Naive thymus-derived CD4-positive, alpha-beta T cell (primary cell): ENCODE data around the gene DGCR2. TPM values are rescaled to one million over a fixed set of nuclear protein-coding genes. Genes with fewer than 3 reads are reported as not detected.

Source experiments
- ATAC-seq: fragments of 150-1000 bp; cut with Tn5 transposase; 2 replicates; pipeline ENCODE4 v1.10.0; 2021; ENCODE audit warnings: mild to moderate bottlenecking, moderate library complexity
- CTCF ChIA-PET: fragments of 350-600 bp; sonication (Branson Sonifier 250); formaldehyde crosslinking; loops from one replicate; lab custom pipeline; 2021; ENCODE audit warnings: antibody characterized with exemption; lab: Charles Lee
- POLR2A ChIA-PET: fragments of 350-600 bp; sonication (Branson Sonifier 250); formaldehyde crosslinking; loops from one replicate; lab custom pipeline; 2021; ENCODE audit warnings: antibody characterized with exemption, inconsistent platforms; lab: Charles Lee
- DNase-seq, 9 donors: peaks; one replicate each; pipeline versions ENCODE4 v3.0.0 to v3.0.0-alpha.2; 2020 to 2022; ENCODE audit warnings: mixed read lengths in 1 of 9
- H3K27ac ChIP-seq: one replicate; pipeline ENCODE4 v1.7.0; 2013; ENCODE audit warnings: mild to moderate bottlenecking, low read depth, low read length, moderate library complexity
- H3K27me3 ChIP-seq, 2 donors: one replicate each; pipeline ENCODE4 v1.7.0; 2013; ENCODE audit warnings: low read length in 2 of 2, mild to moderate bottlenecking in 2 of 2, moderate library complexity in 2 of 2; ENCODE audit not compliant: control insufficient read depth in 2 of 2, insufficient read depth in 2 of 2
- H3K36me3 ChIP-seq, 3 experiments: 1 replicate in 2 of 3; 2 replicates in 1 of 3; pipeline ENCODE4 v1.7.0; 2013; ENCODE audit warnings: low read length in 3 of 3, mild to moderate bottlenecking in 3 of 3, moderate library complexity in 1 of 3; ENCODE audit not compliant: insufficient read depth in 3 of 3, control insufficient read depth in 2 of 3
- H3K4me1 ChIP-seq, 2 donors: one replicate each; pipeline ENCODE4 v1.7.0; 2013; ENCODE audit warnings: low read length in 2 of 2, mild to moderate bottlenecking in 2 of 2, moderate library complexity in 1 of 2; ENCODE audit not compliant: control insufficient read depth in 2 of 2, insufficient read depth in 2 of 2
- H3K4me3 ChIP-seq: 2 replicates; pipeline ENCODE4 v1.7.0; 2013; ENCODE audit warnings: mild to moderate bottlenecking, low read length
- H3K9me3 ChIP-seq, 3 experiments: 1 replicate in 2 of 3; 2 replicates in 1 of 3; pipeline ENCODE4 v1.7.0; 2013; ENCODE audit warnings: low read length in 3 of 3; ENCODE audit not compliant: control insufficient read depth in 2 of 3
- H3K27ac Mint-ChIP-seq, 9 donors: one replicate each; pipeline ENCODE4 v1.8.0; 2020 to 2022; ENCODE audit warnings: mixed read lengths in 9 of 9, mild to moderate bottlenecking in 8 of 9, moderate library complexity in 5 of 9, inconsistent platforms in 2 of 9
- H3K27me3 Mint-ChIP-seq, 5 donors: one replicate each; pipeline ENCODE4 v1.8.0; 2021 to 2022; ENCODE audit warnings: mixed read lengths in 5 of 5, mild to moderate bottlenecking in 1 of 5
- H3K36me3 Mint-ChIP-seq, 5 donors: one replicate each; pipeline ENCODE4 v1.8.0; 2020 to 2022; ENCODE audit warnings: mixed read lengths in 5 of 5, mild to moderate bottlenecking in 3 of 5, inconsistent platforms in 1 of 5
- H3K4me1 Mint-ChIP-seq, 7 donors: one replicate each; pipeline ENCODE4 v1.8.0; 2020 to 2022; ENCODE audit warnings: mixed read lengths in 7 of 7, mild to moderate bottlenecking in 3 of 7, inconsistent platforms in 1 of 7
- H3K4me3 Mint-ChIP-seq, 10 donors: one replicate each; pipeline ENCODE4 v1.8.0; 2020 to 2022; ENCODE audit warnings: mild to moderate bottlenecking in 10 of 10, mixed read lengths in 10 of 10, moderate library complexity in 6 of 10, inconsistent platforms in 2 of 10
- H3K9me3 Mint-ChIP-seq, 11 donors: one replicate each; pipeline ENCODE4 v1.8.0; 2020 to 2022; ENCODE audit warnings: mixed read lengths in 11 of 11, mild to moderate bottlenecking in 4 of 11, inconsistent platforms in 1 of 11, moderate library complexity in 1 of 11
- intact Hi-C, 2 donors: fragments of 100-400 bp; cut with micrococcal nuclease; formaldehyde crosslinking; loops; one replicate each; pipeline ENCODE4 v1.15.1; 2023
- polyA plus RNA-seq, 2 donors: library from polyadenylated mRNA; unstranded; fragments of 300-500 nt; fragmentation: Illumina TruSeq; gene quantifications; one replicate each; pipeline ENCODE4 v1.2.3, GENCODE V29; 2021
- total RNA-seq, 6 experiments: library from RNA in 5 of 6; stranded (reverse) in 5 of 6; gene quantifications; 1 replicate in 5 of 6; 2 replicates in 1 of 6; pipeline ENCODE4 v1.2.3 and lab custom pipeline; 2021 to 2026

DGCR2 gene
- total and polyA plus RNA-seq, 7 experiments from 2014 or later, result 38.8 to 81.9 (median 50.4) TPM

- Mint-ChIP-seq H3K36me3 (no peaks in the 10 kb centered on the region), H3K27ac (no peak overlapping the region), H3K27me3 (peaks cover 0 to 2% (median 0%) of the 10 kb centered on the region in 5 donors), H3K4me1 (peaks cover 10 to 25% (median 19%) of the 10 kb centered on the region in 7 donors), H3K9me3 (no peaks in the 10 kb centered on the region), H3K4me3 (no peak overlapping the region)
- ATAC-seq (no peak), DNase-seq (no peak)
- Histone ChIP-seq H3K27me3 (no peaks in the 10 kb centered on the region), H3K9me3 (no peaks in the 10 kb centered on the region), H3K4me3 (no peak overlapping the region), H3K27ac (no peak overlapping the region), H3K4me1 (peaks cover 6 to 10% of the 10 kb centered on the region in 2 donors), H3K36me3 (peaks cover 0 to 7% (median 0%) of the 10 kb centered on the region in 3 experiments)
- ChIA-PET CTCF (interaction anchor here (1.2 kb wide), 1 partner anchor 18 kb away, joined by 5 read pairs; no protein-coding TSS in a partner anchor), POLR2A (no interaction called here)
- intact Hi-C loops, result no loop called here
Observed at GRCh38 chr22:19125474-19126308, 3.5 kb upstream of the DGCR2 start.

DNA sequence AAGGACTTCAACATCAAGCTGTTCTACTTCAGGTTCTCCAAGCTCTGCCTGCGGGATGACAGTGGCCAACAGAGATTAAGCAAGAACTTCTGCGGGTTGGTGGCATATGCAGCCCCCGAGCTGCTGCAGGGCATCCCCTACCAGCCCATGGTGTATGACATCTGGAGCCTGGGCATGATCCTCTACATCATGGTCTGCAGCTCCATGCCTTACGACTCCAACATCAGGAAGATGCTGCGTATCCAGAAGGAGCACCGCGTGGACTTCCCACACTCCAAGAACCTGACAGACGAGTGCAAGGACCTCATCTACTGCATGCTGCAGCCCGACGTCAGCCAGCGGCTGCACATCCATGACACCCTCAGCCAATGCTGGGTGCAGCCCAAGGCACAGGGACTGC is 2.8 kb upstream of the DGCR2 start:
- H3K4me3 Mint-ChIP-seq, result no peak overlapping the region
- no peak overlapping the region for H3K27ac ChIP-seq
- no peaks in the 10 kb centered on the region for H3K36me3 Mint-ChIP-seq
- intact Hi-C loops, result no loop called here
- H3K9me3 ChIP-seq, result no peaks in the 10 kb centered on the region
- ATAC-seq (no peak), DNase-seq (no peak)
- H3K4me3 ChIP-seq, result no peak overlapping the region
- ChIA-PET CTCF (interaction anchor here (1.2 kb wide), 1 partner anchor 17 kb away, joined by 5 read pairs; no protein-coding TSS in a partner anchor), POLR2A (no interaction called here)
- H3K27me3 Mint-ChIP-seq, result peaks cover 0 to 2% (median 0%) of the 10 kb centered on the region in 5 donors
- peaks cover 17 to 32% (median 26%) of the 10 kb centered on the region in 7 donors for H3K4me1 Mint-ChIP-seq
- no peaks in the 10 kb centered on the region for H3K27me3 ChIP-seq
- H3K27ac Mint-ChIP-seq, result no peak overlapping the region
- peaks cover 13 to 16% of the 10 kb centered on the region in 2 donors for H3K4me1 ChIP-seq
- peaks cover 0 to 7% (median 0%) of the 10 kb centered on the region in 3 experiments for H3K36me3 ChIP-seq
- H3K9me3 Mint-ChIP-seq, result no peaks in the 10 kb centered on the region

DNA sequence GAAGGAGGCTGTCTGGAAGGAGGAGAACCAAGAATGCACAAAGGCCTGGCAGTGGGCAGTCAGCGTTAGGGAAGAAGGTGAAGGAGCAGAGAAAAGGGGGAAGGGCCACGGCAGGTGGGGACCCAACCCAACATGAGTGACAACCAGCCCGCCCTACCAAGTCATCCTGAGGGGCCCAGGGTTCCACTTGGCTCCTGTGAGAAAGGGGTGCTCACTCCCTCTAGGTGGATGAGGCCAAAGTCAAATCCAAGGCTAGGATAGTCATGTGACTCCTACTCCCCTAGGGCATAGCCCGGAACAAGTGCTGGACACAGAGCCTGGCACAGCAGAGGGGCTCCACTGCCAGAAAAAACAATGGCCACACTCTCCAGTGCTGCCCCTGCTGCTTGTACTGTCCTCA is 2.2 kb upstream of the DGCR2 start:
- ATAC-seq, result no peak
- H3K36me3 ChIP-seq, result peaks cover 0 to 7% (median 0%) of the 10 kb centered on the region in 3 experiments
- H3K9me3 ChIP-seq, result no peaks in the 10 kb centered on the region
- Mint-ChIP-seq H3K4me1 (peaks cover 23 to 35% (median 30%) of the 10 kb centered on the region in 7 donors), H3K36me3 (no peaks in the 10 kb centered on the region), H3K9me3 (no peaks in the 10 kb centered on the region), H3K27me3 (peaks cover 0 to 2% (median 0%) of the 10 kb centered on the region in 5 donors), H3K27ac (peak overlapping the region in 2 of 9 donors; percentile 27 to 76), H3K4me3 (no peak overlapping the region)
- DNase-seq, result no peak
- POLR2A ChIA-PET, result no interaction called here
- peaks cover 19 to 22% of the 10 kb centered on the region in 2 donors for H3K4me1 ChIP-seq
- H3K27me3 ChIP-seq, result no peaks in the 10 kb centered on the region
- intact Hi-C loops, result loop anchor here (5.0 kb wide), 2 partner anchors 323 to 1878 kb away; partner anchors contain the start of genes C22orf39 (in 1 of the 2) and THAP7 (in 1 of the 2)
- H3K4me3 ChIP-seq, result no peak overlapping the region
- no peak overlapping the region for H3K27ac ChIP-seq
- CTCF ChIA-PET, result no interaction called here

DNA sequence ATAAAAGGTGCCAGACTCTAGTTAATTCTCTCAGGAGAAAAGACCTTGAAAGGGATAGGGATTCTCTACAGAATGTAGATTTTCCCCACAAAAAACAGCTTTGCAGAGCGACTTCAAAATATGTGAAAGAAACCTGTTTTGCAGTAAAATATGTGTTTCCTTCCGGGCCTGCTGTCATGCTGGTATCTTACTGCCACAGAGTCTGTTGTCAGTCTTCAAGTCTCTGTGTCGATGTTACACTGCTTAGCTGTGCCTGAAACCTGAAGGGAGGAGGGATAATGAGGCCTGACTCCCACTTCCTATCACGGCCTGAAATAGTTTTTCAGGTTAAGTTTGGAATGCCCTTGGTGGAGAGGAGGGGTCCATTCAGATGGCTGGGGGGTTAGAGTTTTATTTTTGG is 1.7 kb upstream of the DGCR2 start:
- Mint-ChIP-seq H3K27ac (peak overlapping the region in 2 of 9 donors; percentile 27 to 76), H3K4me3 (peak overlapping the region in 2 of 10 donors; percentile 9 to 23), H3K27me3 (peaks cover 0 to 2% (median 0%) of the 10 kb centered on the region in 5 donors), H3K36me3 (no peaks in the 10 kb centered on the region), H3K4me1 (peaks cover 24 to 36% (median 33%) of the 10 kb centered on the region in 7 donors), H3K9me3 (no peaks in the 10 kb centered on the region)
- ChIA-PET CTCF (no interaction called here), POLR2A (interaction anchor here (0.7 to 6.3 kb wide), 4 partner anchors 12 to 308 kb away, joined by 3 to 88 read pairs (median 8); partner anchors contain the start of genes ESS2 and MRPL40)
- Histone ChIP-seq H3K9me3 (no peaks in the 10 kb centered on the region), H3K4me1 (peaks cover 24 to 25% of the 10 kb centered on the region in 2 donors), H3K4me3 (no peak overlapping the region), H3K27me3 (no peaks in the 10 kb centered on the region), H3K27ac (no peak overlapping the region), H3K36me3 (peaks cover 0 to 7% (median 0%) of the 10 kb centered on the region in 3 experiments)
- no peak for DNase-seq
- intact Hi-C loops, result loop anchor here (2.0 to 5.0 kb wide), 3 partner anchors 15 to 1878 kb away; partner anchors contain the start of genes C22orf39 (in 1 of the 2) and THAP7 (in 1 of the 2)
- no peak for ATAC-seq

GRCh38 chr22:19122752-19123492 is 710 bp upstream of the DGCR2 start:
- no peak for ATAC-seq
- Mint-ChIP-seq H3K27me3 (peaks cover 0 to 2% (median 0%) of the 10 kb centered on the region in 5 donors), H3K36me3 (no peaks in the 10 kb centered on the region), H3K4me3 (peak overlapping the region; percentile 80 to 93 (median 88)), H3K9me3 (no peaks in the 10 kb centered on the region), H3K4me1 (peaks cover 31 to 47% (median 43%) of the 10 kb centered on the region in 7 donors), H3K27ac (peak overlapping the region; percentile 69 to 84 (median 75))
- no peak for DNase-seq
- Histone ChIP-seq H3K4me3 (peak overlapping the region; percentile 61), H3K9me3 (no peaks in the 10 kb centered on the region), H3K36me3 (peaks cover 0 to 12% (median 0%) of the 10 kb centered on the region in 3 experiments), H3K27me3 (no peaks in the 10 kb centered on the region), H3K27ac (peak overlapping the region; percentile 66), H3K4me1 (peaks cover 28 to 35% of the 10 kb centered on the region in 2 donors)
- POLR2A ChIA-PET, result interaction anchor here (0.6 to 6.3 kb wide), 9 partner anchors 11 to 309 kb away, joined by 3 to 88 read pairs (median 5); partner anchors contain the start of genes CLTCL1, ESS2 and MRPL40
- intact Hi-C loops, result loop anchor here (1.0 to 5.0 kb wide), 13 partner anchors 14 to 1879 kb away; partner anchors contain the start of genes C22orf39 (in 2 of the 2), ESS2 (in 2 of the 2), CDC45 (in 1 of the 2) and CLTCL1 (in 1 of the 2)
- CTCF ChIA-PET, result interaction anchor here (1.1 kb wide), 1 partner anchor 10 kb away, joined by 3 read pairs; no protein-coding TSS in a partner anchor
